Measurements from ENCODE around the gene MKRN3. TPM values are rescaled to one million over a fixed set of nuclear protein-coding genes. Genes with fewer than 3 reads are reported as not detected.

The MKRN3 gene
- total and polyA plus RNA-seq, 2 of the 8 experiments (the other 6 are each of a cell fraction or from before 2014, with no cell fraction given): not detected

- no peak for TF ChIP-seq RXRA (IDR thresholded peaks at IDR 0.05; ENCODE audit: insufficient read depth, low read depth, low read length)
Observed at GRCh38 chr15:23524816-23525215, 40.7 kb upstream of the MKRN3 start (continued).

All from H1 (cell line).